Pancreas (tissue), 10 donors: ENCODE data around the gene CNKSR2. TPM values are rescaled to one million over a fixed set of nuclear protein-coding genes. Genes with fewer than 3 reads are reported as not detected.

ENCODE experiments used
- ATAC-seq, 4 donors: fragments of 200-7000 bp; cut with Tn5 transposase; one replicate each; pipeline versions ENCODE4 v1.8.0 to v1.9.1; 2020; ENCODE audit warnings: mild to moderate bottlenecking in 4 of 4, moderate library complexity in 4 of 4
- DNase-seq, 6 donors: peaks; one replicate each; pipeline ENCODE4 v3.0.0-alpha.2; 2020
- FAIRE-seq: peaks from 2 replicates; lab custom pipeline; 2012; peaks lifted over from hg19 to GRCh38; lab: Jason Lieb, UNC
- H3K27ac ChIP-seq, 4 donors: fragments of 200-600 bp; sonication (generic); 1 replicate in 3 of 4; 2 replicates in 1 of 4; pipeline versions ENCODE4 v1.5.0 to v1.8.0; 2020
- H3K27me3 ChIP-seq, 4 donors: fragments of 200-600 bp; one replicate each; pipeline ENCODE4 v1.8.0; 2021
- H3K36me3 ChIP-seq, 3 donors: fragments of 200-600 bp; sonication (generic) in 1 of 3; one replicate each; pipeline versions ENCODE4 v1.5.0 to v1.8.0; 2020 to 2021
- H3K4me1 ChIP-seq, 3 donors: fragments of 200-600 bp; one replicate each; pipeline ENCODE4 v1.8.0; 2021
- H3K4me3 ChIP-seq, 4 donors: fragments of 200-600 bp; sonication (generic) in 2 of 4; one replicate each; pipeline versions ENCODE4 v1.5.0 to v1.8.0; 2020 to 2021
- H3K9me3 ChIP-seq, 4 donors: fragments of 200-600 bp; one replicate each; pipeline ENCODE4 v1.8.0; 2021
- WGBS, 2 donors: extraction: QIAGEN DNeasy Blood & Tissue Kit; methylation state at CpG; one replicate each; pipeline ENCODE4 v1.1.7; 2013; 5-methylcytosine and 5-hydroxymethylcytosine counted together
- intact Hi-C, 3 donors: fragments of 100-400 bp; cut with DNase I; formaldehyde crosslinking; loops; one replicate each; pipeline versions ENCODE4 v1.11.1 to v1.14.2; 2022
- polyA plus RNA-seq, 2 donors: library from polyadenylated mRNA; stranded (reverse); fragments of 200-250 nt; gene quantifications; one replicate each; pipeline ENCODE4 v1.2.3, GENCODE V29; 2013
- total RNA-seq, 6 donors: library from RNA; stranded (reverse); fragmentation: NEBNext Ultra II Directional in 4 of 6; extraction: Animal tissue kit (Norgen Biotek cat#: 25700) in 4 of 6; gene quantifications; one replicate each; pipeline versions ENCODE4 v1.2.1 to v1.2.4, GENCODE V29; 2021 to 2023
- TF ChIP-seq, protein P1 (sequence below), 4 donors: fragments of 200-600 bp; sonication (generic) in 3 of 4; IDR thresholded peaks; one replicate each; pipeline versions ENCODE4 v1.5.0 to v1.8.0; 2021; ENCODE audit warnings: antibody characterized with exemption in 4 of 4
- donor health status: healthy with polysubstance abuse.
- donor health status: DM: no; HTN: no; CAD: no; lungs with moderate emphysema.
- donor health status: DM: no; HTN: no; CAD: no.
- donor health status: control.
- donor health status: control.
- donor health status: Bipolar disorder and iron deficiency.
- donor health status: DM: yes; HTN: yes; CAD: no.
- donor health status: DM: no; HTN: no; CAD: no.
- donor health status: DM: no; HTN: no; CAD: no.
- donor health status: DM: yes; HTN: yes; CAD: no.

CNKSR2 gene
- total and polyA plus RNA-seq, 8 donors = 1.1 to 4.0 (median 2.5) TPM

DNA sequence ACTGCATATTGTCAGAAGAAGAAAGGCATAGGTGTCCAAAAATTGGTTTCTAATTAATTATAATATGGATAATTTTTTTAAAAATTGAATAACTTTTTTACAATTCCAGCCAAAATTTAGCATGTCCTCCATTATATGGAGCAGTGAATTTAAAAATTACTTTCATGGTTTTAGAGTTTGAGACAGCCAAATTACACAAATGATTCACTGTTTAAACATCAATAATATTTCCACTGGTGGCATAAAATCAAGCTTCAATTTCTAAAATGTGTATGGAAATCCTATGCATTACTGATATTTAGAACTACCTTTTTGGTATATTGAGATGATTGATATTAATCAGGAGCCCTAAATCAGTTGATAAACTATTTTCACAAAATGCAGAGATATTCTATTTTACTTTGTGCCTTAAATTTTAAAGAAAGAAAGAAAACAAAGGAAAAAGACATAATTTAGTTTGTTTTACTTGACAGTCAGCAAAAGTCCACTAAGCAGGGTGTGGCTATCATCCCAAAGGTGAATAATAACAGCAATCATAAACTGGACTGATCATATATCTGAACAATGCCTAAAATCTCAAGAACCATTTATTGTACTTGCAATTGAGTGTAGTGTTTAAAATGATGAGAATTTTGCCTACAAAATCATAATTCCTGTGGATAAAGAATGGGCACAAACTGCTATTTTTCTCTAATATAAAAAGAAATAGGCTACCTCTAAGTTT is 249.7 kb downstream of the CNKSR2 start:
- Histone ChIP-seq H3K4me3 (no peak overlapping the region), H3K27ac (no peak overlapping the region), H3K36me3 (no peaks in the 10 kb centered on the region), H3K27me3 (no peaks in the 10 kb centered on the region), H3K4me1 (no peaks in the 10 kb centered on the region), H3K9me3 (no peaks in the 10 kb centered on the region)
- ATAC-seq (no peak), DNase-seq (no peak), FAIRE-seq (peak; percentile 56)
- TF ChIP-seq, protein P1, sequence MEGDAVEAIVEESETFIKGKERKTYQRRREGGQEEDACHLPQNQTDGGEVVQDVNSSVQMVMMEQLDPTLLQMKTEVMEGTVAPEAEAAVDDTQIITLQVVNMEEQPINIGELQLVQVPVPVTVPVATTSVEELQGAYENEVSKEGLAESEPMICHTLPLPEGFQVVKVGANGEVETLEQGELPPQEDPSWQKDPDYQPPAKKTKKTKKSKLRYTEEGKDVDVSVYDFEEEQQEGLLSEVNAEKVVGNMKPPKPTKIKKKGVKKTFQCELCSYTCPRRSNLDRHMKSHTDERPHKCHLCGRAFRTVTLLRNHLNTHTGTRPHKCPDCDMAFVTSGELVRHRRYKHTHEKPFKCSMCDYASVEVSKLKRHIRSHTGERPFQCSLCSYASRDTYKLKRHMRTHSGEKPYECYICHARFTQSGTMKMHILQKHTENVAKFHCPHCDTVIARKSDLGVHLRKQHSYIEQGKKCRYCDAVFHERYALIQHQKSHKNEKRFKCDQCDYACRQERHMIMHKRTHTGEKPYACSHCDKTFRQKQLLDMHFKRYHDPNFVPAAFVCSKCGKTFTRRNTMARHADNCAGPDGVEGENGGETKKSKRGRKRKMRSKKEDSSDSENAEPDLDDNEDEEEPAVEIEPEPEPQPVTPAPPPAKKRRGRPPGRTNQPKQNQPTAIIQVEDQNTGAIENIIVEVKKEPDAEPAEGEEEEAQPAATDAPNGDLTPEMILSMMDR (IDR thresholded peaks at IDR 0.05) = no peak
- intact Hi-C loops = no loop called here

DNA sequence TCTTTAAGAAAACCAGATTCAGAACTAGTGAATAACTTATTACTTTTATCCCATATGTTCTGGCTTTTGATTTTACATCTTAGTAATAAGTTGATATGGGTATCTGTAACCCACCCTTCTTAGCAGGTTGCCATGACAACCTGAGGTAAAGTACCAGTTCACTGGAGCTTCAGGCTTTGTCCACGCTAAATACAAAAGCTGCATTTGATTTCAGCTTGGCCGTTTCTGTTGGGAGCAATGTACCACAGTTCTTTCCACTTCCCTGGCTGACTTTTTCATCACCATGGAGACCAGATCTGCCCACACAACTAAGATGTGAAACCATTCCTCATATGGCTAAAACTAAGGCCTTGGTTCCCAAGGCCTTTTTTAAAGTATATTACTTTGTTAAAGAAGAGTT is 257.8 kb downstream of the CNKSR2 start:
- 60 to 72% methylated on average over 2 of the region's 2 CpGs for WGBS, 2 donors
- TF ChIP-seq, protein P1 (IDR thresholded peaks at IDR 0.05) = no peak
- DNase-seq = no peak
- Histone ChIP-seq H3K4me1 (no peaks in the 10 kb centered on the region), H3K27ac (no peak overlapping the region), H3K27me3 (no peaks in the 10 kb centered on the region), H3K36me3 (no peaks in the 10 kb centered on the region), H3K9me3 (no peaks in the 10 kb centered on the region), H3K4me3 (no peak overlapping the region)
- FAIRE-seq = no peak
- ATAC-seq = no peak
- intact Hi-C loops = no loop called here

DNA sequence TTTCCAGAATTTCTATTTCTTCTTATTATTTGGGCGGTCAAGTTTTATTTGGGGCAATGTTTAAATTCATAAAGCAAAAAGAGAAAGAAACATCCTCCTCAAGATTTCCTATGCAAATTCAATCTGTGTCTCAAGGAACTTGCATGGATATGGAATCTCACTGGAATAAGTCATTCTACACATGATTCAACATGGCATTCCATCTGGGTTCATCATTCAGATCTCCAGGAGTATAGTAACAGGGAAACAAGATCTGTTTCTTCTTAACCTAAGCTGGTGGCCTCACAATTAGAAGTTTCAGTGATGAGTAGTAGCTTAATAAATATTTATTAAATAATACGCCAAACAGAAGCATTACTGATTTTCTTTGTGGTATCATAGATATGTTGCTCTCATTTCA is 264.1 kb downstream of the CNKSR2 start:
- intact Hi-C loops = no loop called here
- Histone ChIP-seq H3K36me3 (no peaks in the 10 kb centered on the region), H3K4me1 (no peaks in the 10 kb centered on the region), H3K27ac (no peak overlapping the region), H3K9me3 (no peaks in the 10 kb centered on the region), H3K27me3 (peaks cover 0 to 2% (median 0%) of the 10 kb centered on the region in 4 donors), H3K4me3 (no peak overlapping the region)
- ATAC-seq (no peak), FAIRE-seq (no peak), DNase-seq (no peak)
- TF ChIP-seq, protein P1 (IDR thresholded peaks at IDR 0.05) = no peak
- WGBS, 2 donors = 80 to 100% methylated on average over 2 of the region's 2 CpGs

DNA sequence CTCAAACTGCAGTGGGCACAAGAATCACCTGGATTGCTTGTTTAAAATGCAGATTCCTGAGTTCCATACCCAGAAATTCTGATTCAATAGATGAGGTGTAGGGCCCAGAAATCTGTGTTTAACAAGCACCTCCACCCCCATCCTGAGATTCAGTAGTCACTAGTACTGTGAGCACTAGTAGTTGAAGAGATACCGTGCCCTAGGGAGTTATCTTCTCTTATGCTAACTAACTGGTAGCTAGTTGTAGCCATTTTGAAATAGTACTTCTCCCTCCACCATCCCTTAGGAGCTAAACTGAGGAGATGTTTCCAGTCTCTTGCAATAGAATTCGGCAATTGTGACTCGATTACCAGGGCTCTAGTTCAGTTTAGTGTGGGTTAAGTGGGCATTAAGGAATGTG is 265.6 kb downstream of the CNKSR2 start:
- H3K27me3 ChIP-seq = peaks cover 0 to 6% (median 0%) of the 10 kb centered on the region in 4 donors
- intact Hi-C loops = no loop called here
- H3K4me1 ChIP-seq = no peaks in the 10 kb centered on the region
- DNase-seq = no peak
- FAIRE-seq = no peak
- H3K4me3 ChIP-seq = no peak overlapping the region
- H3K36me3 ChIP-seq = no peaks in the 10 kb centered on the region
- TF ChIP-seq, protein P1 (IDR thresholded peaks at IDR 0.05) = no peak
- H3K9me3 ChIP-seq = no peaks in the 10 kb centered on the region
- H3K27ac ChIP-seq = no peak overlapping the region
- 69 to 87% methylated on average over 3 of the region's 3 CpGs for WGBS, 2 donors
- no peak for ATAC-seq

DNA sequence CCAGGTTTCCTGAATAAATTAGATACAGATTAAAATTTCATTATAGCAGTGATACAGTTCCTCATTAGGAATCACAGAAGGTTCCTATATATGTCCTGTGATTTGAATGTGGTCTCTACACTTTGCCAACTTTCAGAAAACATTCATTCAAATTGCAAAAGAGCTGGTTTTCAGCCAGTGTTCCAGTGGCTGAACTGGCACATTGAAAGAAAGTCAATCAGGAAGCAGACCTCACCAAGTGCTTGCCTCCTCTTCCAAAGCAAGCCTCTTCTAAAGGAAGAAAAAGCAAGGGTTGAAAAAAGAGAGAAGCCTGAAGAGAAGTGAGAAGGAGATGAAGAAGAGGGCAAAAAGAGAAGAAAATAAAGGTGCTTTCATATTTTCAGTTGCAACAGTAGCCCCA is 271.2 kb downstream of the CNKSR2 start:
- Histone ChIP-seq H3K4me3 (no peak overlapping the region), H3K27me3 (peaks cover 0 to 6% (median 0%) of the 10 kb centered on the region in 4 donors), H3K36me3 (no peaks in the 10 kb centered on the region), H3K27ac (no peak overlapping the region), H3K4me1 (no peaks in the 10 kb centered on the region), H3K9me3 (no peaks in the 10 kb centered on the region)
- no peak for DNase-seq
- intact Hi-C loops = no loop called here
- TF ChIP-seq, protein P1 (IDR thresholded peaks at IDR 0.05) = no peak
- no peak for ATAC-seq
- no peak for FAIRE-seq
